Measurements from ENCODE around the gene OR9Q2.
"Not testable (repeated sequence)": the region's sequence is repeated elsewhere in the genome, so short reads cannot be mapped to it uniquely, and the experiment has no call there.

The OR9Q2 gene

GRCh38 chr11:58188770-58189169 lies at the start of gene OR9Q2:
Gene OR9Q2 (plus strand): TSS chr11:58189070. CDS start chr11:58190491, 1,421 bp downstream.
- in situ Hi-C loops (cut with MboI; ENCODE audit: low sequenced_read_pairs): no loop called here

- in situ Hi-C loops (cut with MboI; ENCODE audit: low sequenced_read_pairs): no loop called here
Measured at GRCh38 chr11:58142761-58143160, 46.1 kb upstream of the OR9Q2 start.

GRCh38 chr11:58152781-58153180 lies 36.1 kb upstream of the OR9Q2 start:
- in situ Hi-C loops (cut with MboI; ENCODE audit: low sequenced_read_pairs): no loop called here

- in situ Hi-C loops (cut with MboI; ENCODE audit: low sequenced_read_pairs): no loop called here
Measured at GRCh38 chr11:58164389-58164788, 24.5 kb upstream of the OR9Q2 start.

DNA sequence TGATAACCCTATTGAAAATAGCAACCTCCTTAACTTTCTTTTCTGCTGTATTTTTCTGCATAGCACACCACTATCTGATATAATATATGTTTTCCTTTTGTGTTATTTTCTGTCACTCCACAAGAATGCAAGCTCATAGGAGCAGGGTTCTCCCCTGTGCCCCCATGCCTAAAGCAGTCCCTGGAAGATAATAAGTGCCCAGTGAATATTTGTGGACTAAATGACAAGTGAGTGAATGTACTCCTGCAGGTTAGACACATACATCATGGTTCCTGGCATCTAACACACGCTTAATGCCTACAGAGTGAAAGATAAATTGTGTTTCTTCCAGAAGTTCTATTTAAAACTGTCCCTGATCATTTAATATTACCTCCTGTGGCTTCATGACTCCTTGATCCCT lies 23.9 kb upstream of the OR9Q2 start:
- in situ Hi-C loops (cut with MboI; ENCODE audit: low sequenced_read_pairs): no loop called here

GRCh38 chr11:58165504-58166106 lies 23.3 kb upstream of the OR9Q2 start:
- in situ Hi-C loops (cut with MboI; ENCODE audit: low sequenced_read_pairs): no loop called here

DNA sequence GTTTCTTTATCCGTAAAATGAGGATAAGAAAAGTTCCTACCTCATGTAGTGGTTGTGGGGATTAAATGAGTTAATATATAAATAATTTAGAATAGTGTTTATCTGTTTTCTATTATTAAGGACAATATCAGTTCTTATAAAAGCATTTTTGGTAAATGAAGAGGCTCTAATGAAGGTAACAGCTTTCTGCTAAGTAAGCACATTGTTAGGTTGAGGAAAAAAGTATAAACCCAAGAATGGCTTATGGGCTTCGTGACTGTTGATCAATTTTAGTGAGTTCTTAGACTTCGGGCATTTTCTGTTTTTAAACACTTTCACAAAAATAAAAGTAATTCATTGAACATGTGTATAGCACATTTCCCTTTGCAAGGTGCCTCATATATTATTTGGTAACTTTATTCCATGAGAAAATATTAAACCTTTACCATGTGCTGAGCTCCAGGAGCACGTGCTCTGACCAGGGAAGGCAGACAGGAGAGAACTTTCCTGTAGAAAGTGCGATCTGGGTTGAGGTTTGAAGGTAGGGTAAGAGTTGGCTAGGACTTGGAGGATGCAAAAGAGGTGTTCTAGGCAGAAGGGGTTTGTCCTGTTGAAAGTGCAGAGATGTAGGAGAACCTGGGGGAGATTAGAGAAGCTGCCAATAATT lies 11.3 kb upstream of the OR9Q2 start:
- in situ Hi-C loops (cut with MboI; ENCODE audit: low sequenced_read_pairs): no loop called here

GRCh38 chr11:58178444-58178843 lies 10.4 kb upstream of the OR9Q2 start:
- in situ Hi-C loops (cut with MboI; ENCODE audit: low sequenced_read_pairs): no loop called here

- in situ Hi-C loops (cut with MboI; ENCODE audit: low sequenced_read_pairs): no loop called here
Measured at GRCh38 chr11:58179648-58180047, 9.2 kb upstream of the OR9Q2 start.

GRCh38 chr11:58186938-58187337 lies 1.9 kb upstream of the OR9Q2 start:
- in situ Hi-C loops (cut with MboI; ENCODE audit: low sequenced_read_pairs): no loop called here

DNA sequence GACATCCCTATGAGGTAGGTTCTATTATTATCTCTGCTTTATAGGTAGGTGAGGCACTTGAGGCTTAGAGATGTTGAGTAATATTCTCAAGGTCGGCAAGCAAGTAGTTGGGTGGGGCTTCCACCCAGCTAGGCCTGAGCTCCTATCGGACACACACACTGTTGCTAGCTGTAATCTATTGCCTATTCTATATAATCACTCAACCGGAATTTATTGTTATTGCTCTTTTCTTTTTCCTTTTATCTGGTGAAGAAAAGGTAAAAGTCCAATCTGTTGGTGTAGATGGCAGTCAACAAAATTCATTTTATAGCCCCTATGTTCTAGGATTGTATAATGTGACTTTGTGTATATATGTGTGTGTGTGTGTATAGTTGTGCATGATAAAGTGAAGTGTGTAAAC lies 3.4 kb downstream of the OR9Q2 start:
- in situ Hi-C loops (cut with MboI; ENCODE audit: low sequenced_read_pairs): no loop called here

- in situ Hi-C loops (cut with MboI; ENCODE audit: low sequenced_read_pairs): no loop called here
Measured at GRCh38 chr11:58193391-58193790, 4.5 kb downstream of the OR9Q2 start.

GRCh38 chr11:58195939-58196338 lies 7.1 kb downstream of the OR9Q2 start:
- in situ Hi-C loops (cut with MboI; ENCODE audit: low sequenced_read_pairs): no loop called here

DNA sequence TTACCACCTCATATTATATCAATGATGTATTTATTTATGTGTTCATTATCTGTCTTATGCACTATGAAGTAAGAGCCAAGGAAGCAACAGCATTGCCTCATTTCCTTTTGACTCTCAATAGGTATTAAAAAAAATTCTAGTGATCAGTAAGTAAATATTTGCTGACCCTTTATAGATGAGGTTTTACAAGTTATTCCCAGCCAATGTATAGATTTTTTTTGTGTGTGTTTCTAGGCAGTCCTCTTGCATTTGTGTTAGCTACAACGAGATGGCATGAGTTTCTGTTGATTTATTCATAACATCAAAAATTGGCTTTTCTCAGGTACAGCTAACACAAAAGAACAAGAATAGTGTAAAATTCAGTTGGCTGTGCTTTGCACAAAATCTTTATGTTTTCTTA lies 10.4 kb downstream of the OR9Q2 start:
- in situ Hi-C loops (cut with MboI; ENCODE audit: low sequenced_read_pairs): no loop called here

DNA sequence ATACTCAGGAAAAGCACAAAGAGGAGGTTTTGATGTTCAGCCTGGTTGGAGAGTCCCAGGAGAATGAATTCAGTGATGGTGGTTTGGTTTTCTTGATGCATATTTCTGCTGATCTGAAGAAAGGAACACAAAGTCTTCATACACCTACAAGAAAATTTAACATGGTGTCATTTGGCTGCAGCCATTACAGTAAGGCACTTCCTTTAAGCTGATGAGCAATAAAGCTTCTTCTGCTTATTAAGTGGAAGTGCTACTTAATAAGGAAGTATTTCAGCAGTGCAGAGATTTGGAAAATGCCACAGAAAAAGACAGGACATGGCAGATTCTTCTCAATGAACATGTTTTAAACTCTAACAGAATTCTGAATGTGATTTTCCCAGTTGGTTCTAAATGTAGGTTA lies 15.2 kb downstream of the OR9Q2 start, which contains the start of gene OR1S2:
Gene OR1S2 (minus strand): TSS at position 101 of the 400 bp plus-strand sequence. CDS start 0 bp downstream, at position 101.
- in situ Hi-C loops (cut with MboI; ENCODE audit: low sequenced_read_pairs): no loop called here

- in situ Hi-C loops (cut with MboI; ENCODE audit: low sequenced_read_pairs): not testable (repeated sequence)
Measured at GRCh38 chr11:58212420-58212819, 23.6 kb downstream of the OR9Q2 start, which contains the start of gene OR1S1. Gene OR1S1 (plus strand): TSS chr11:58212720.

DNA sequence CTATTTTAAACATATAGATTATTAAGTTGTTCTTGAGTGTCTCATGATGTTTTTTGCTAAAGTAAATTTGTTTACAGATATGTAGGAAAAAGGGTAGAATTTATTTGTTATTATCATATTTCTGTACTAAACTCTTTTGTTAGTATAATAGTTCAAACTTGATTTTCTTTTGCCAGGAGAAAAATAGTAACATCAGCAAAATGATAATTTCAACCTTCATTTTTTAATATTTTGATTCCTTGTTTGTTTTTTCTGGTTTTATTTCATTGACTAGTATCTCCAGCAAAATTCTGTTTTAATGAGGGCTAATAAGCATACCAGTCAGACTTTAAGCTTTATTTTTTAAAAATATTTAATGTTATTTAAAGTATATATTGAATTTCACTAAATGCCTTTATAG lies 27.6 kb downstream of the OR9Q2 start:
- in situ Hi-C loops (cut with MboI; ENCODE audit: low sequenced_read_pairs): no loop called here

DNA sequence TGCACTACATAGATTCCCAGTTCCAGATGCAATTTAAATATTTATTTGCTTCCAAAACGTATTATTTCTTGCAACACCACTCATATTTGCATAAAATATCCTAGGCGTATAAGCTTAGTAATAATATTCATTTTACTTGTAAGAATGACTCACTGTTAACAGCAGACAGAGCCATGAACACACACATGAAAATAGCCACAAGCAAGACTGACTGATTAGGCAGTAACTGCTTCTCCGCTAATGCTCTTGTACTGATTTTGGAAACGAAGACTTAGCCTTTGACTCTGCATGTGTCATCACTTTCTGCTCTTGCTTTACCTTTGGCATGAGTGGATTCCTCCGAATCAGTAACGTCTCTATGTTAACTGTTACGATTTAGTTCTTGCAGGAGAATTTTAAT lies 33.9 kb downstream of the OR9Q2 start:
- in situ Hi-C loops (cut with MboI; ENCODE audit: low sequenced_read_pairs): no loop called here

DNA sequence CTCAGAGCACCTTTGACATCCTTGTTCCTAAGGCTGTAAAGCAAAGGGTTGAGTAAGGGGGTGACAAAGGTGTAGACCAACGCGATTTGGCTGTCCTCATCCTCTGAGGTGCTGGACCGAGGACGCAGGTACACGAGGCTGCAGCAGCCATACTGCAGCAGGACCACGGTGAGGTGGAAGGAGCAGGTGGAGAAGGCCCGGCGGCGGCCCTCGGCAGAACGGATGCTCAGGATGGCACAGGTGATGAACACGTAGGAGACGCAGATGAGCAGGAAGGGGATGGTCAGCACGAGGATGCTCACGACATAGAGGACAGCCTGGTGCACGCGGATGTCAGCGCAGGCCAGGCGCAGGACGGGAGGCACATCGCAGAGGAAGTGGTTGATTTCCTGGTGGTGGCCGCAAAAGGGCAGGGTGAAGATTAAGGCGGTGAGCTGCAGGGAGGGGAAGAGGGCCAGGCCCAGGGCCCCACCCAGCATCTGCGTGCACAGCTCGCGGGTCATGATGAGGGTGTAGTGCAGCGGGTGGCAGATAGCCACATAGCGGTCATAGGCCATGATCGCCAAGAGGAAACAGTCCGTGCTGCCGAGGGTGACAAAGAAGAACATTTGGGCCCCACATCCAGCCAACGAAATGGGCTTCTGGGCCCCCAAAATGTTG lies 39.2 kb downstream of the OR9Q2 start:
- in situ Hi-C loops (cut with MboI; ENCODE audit: low sequenced_read_pairs): no loop called here
